IPS DF 19.7 (cell line): ENCODE data around the gene MRPL9.
"Not testable (repeated sequence)": the region's sequence is repeated elsewhere in the genome, so short reads cannot be mapped to it uniquely, and the experiment has no call there.

Experiments
- DNase-seq: peaks from one replicate; pipeline ENCODE4 v3.0.0-alpha.2; 2013; ENCODE audit warnings: low read depth, low spot score

The MRPL9 gene

GRCh38 chr1:151783796-151784195, 20.5 kb upstream of the MRPL9 start:
- no peak for DNase-seq

DNA sequence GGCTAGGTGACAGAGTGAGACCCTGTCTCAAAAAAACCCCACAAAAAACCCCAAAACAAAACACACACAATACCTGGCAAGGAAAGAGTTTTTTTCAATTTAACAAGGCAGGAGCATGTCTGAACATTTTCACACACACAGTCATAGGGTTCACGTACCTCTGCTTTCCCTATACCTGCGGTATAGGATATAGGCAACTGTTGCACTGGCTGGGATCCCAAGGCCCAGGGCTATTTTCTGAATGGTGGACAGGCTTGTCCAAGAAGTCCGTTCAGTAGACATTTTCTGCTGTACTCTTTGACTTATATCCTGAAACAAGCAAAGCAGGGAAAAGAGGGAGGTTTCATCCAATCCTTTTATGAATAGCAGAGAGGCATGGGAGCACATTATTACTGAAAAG, 19.4 kb upstream of the MRPL9 start:
- DNase-seq = no peak

DNA sequence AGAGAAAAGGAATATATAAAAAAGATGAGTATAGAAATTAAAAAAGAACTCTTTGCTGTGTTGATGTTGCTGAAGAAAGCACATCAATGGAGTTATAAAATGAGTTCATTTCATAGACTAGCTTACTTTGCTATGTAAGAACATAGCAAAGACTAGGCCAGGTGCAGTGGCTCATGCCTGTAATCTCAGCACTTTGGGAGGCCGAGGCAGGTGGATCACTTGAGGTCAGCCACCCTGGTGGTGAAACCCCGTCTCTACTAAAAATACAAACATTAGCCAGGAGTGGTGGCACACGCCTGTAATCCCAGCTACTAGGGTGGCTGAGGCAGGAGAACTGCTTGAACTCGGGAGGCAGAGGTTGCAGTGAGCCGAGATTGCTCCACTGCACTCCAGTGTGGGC, 18.7 kb upstream of the MRPL9 start:
- DNase-seq = not testable (repeated sequence)

DNA sequence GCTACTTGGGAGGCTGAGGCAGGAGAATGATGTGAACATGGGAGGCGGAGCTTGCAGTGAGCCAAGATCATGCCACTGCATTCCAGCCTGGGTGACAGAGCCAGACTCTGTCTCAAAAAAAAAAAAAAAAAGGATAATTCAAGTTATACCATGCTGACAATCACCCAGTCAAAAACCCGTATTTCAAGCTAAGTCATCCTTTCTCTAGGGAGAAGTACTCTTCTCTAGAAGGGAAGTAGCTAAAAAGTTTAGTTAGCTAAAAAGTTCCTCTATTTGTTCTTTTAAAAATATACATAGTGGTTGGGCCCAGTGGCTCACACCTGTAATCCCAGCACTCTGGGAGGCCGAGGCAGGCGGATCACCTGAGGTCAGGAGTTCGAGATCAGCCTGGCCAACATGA, 17.4 kb upstream of the MRPL9 start:
- DNase-seq = not testable (repeated sequence)

- no peak for DNase-seq
Observed at GRCh38 chr1:151779852-151780251, 16.6 kb upstream of the MRPL9 start.

- DNase-seq = no peak
Observed at GRCh38 chr1:151777317-151777716, 14.0 kb upstream of the MRPL9 start.

GRCh38 chr1:151776665-151777062, 13.4 kb upstream of the MRPL9 start:
- DNase-seq = no peak

- DNase-seq = no peak
Observed at GRCh38 chr1:151775894-151776664, 12.8 kb upstream of the MRPL9 start.

DNA sequence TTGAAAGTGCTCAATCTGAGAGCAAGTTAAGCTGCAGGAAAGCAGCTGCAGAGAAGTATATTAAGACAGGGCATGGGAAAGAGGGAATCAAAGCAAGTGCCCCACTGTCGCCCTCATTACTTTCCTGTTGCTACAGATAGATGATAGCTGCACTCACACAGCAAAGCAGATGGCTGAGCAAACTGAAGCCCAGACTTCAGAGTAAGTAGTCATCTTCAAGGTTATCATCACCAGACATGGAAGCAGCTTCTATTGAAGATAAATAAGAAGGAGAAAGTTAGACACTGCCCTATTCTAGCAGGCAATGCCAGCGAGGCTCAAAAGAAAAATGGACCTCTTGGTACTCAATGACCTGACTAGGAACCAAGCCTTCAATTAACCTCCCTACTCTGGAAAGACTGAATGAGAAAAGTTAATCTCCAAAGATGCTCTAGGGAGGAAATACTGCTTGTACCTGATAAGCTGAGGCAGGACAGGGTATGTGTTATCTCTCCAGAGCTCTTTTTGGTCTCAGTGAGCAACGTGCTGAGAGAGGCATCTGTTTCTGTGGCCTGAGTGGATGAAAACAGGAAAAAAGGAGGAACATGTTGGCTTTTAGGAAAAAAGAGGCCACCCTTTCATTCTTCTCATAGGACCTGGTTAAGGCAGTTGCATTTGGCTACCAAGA, 11.1 kb upstream of the MRPL9 start:
- no peak for DNase-seq

DNA sequence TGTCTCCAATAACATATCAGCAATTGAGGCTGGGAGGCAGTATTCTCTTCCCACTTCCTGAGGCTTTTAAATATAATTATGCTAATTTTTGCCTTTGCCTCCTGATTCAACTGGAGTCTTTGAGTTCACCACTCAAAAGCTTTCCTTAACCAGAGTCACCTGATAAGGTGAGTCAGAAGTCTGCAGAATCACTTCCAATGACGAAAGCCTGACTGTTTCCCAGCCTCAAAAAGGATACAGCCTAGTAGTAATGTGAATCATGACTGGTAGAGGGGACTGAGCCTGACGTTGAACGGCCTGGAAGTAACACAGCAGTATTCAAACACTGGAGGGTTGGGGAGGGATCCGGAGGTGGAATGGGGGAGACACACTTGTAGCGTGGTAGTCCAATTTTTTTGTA, 10.4 kb upstream of the MRPL9 start:
- DNase-seq = no peak

GRCh38 chr1:151769270-151769669, 6.0 kb upstream of the MRPL9 start:
- not testable (repeated sequence) for DNase-seq

- DNase-seq = not testable (repeated sequence)
Observed at GRCh38 chr1:151768351-151769066, 5.2 kb upstream of the MRPL9 start.

GRCh38 chr1:151763990-151764389, 694 bp upstream of the MRPL9 start:
- no peak for DNase-seq

- DNase-seq = no peak
Observed at GRCh38 chr1:151760597-151761385, 2.5 kb downstream of the MRPL9 start.

GRCh38 chr1:151759241-151759640, 4.1 kb downstream of the MRPL9 start:
- DNase-seq = no peak

- DNase-seq = no peak
Observed at GRCh38 chr1:151756291-151756690, 7.0 kb downstream of the MRPL9 start.

GRCh38 chr1:151741516-151741915, 21.8 kb downstream of the MRPL9 start:
- DNase-seq = no peak

DNA sequence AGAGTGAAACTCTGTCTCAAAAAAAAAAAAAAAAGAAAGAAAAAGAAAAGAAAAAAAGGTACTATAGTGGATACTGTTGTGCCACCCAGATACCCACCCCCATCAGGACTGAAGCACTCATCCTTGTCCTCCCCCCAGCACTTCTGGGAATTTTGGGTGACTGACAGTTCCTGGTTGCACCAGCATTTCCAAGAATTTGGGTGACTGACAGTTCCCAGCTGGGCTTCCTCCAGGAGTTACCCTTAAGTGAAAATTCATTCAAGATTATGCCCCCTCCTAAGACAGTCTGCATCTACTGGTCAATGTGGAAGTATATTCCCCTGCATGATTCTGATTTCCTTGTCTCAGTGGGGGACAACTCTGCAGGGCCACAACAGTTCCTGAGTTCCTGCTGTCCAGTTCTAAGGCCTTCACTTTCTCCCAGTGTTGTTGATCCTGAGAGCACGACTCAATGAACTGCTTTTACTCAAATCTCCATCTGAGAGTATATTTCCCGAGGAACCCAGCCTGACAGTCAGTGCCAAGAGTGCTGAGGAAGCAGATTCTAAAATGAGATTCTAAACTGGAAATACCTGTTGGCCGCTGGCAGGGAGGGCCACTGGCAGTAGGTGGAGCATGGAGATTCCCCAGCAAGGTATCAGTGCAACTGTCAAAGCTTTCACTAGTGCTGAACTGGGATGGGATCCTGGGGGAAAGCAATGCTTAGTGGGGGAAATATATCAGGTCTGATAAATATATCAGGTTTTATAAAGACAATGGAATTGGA, 23.5 kb downstream of the MRPL9 start:
- no peak for DNase-seq

DNA sequence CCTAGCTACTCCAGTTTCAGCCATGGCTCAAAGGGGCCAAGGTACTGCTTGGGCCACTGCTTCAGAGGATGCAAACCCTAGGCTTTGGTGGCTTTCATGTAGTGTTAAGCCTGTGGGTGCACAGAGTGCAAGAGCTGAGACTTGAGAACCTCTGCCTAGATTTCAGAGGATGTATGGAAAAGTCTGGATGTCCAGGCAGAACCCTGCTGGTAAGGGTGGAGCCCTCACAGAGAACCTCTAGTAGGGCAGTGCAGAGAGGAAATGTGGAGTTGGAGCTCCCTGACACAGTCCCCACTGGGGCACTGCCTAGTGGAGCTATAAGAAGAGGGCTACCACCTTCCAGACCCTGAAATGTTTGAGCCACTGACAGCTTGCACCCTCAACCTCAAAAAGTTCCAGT, 25.8 kb downstream of the MRPL9 start:
- DNase-seq = no peak

DNA sequence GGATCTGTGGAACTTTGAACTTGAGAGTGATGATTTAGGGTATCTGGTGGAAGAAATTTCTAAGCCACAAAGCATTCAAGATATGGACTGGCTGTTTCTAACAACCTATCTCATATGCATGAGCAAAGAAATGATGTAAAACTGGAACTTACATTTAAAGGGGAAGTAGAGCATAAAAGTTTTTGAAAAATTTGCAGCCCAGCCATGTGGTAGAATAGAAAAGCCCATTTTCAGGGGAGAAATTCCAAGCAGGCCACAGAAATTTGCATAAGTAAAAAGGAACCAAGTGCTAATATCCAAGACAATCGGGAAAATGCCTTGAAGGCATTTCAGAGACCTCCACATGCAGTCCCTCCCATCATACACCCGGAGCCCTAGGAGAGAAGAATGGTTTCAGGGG, 26.3 kb downstream of the MRPL9 start:
- DNase-seq = no peak

GRCh38 chr1:151733995-151734394, 29.3 kb downstream of the MRPL9 start:
- not testable (repeated sequence) for DNase-seq
